Stimulated activated CD4-positive, alpha-beta T cell treated with anti-CD3 and anti-CD28 coated beads, Interleukin-2, amount 100 ng/mL, for 24 hours (primary cell): Measurements from ENCODE around the gene AKNA.

Experiments
- DNase-seq, 2 donors: peaks; one replicate each; pipeline ENCODE4 v3.0.0-alpha.2; 2020

AKNA gene

GRCh38 chr9:114387680-114388356 lies at the start of gene AKNA:
Gene AKNA (minus strand): TSS chr9:114387982. CDS start chr9:114381333, 6,649 bp downstream.
- peak; percentile 82 to 83 for DNase-seq

- no peak for DNase-seq
Observed at GRCh38 chr9:114437401-114437893, 49.7 kb upstream of the AKNA start.

- no peak for DNase-seq
Observed at GRCh38 chr9:114434878-114435311, 47.1 kb upstream of the AKNA start.

- no peak for DNase-seq
Observed at GRCh38 chr9:114433720-114434255, 46.0 kb upstream of the AKNA start.

GRCh38 chr9:114433086-114433485 lies 45.3 kb upstream of the AKNA start:
- no peak for DNase-seq

- no peak for DNase-seq
Observed at GRCh38 chr9:114432323-114433067, 44.7 kb upstream of the AKNA start.

- DNase-seq = no peak
Observed at GRCh38 chr9:114431770-114432169, 44.0 kb upstream of the AKNA start.

- DNase-seq = no peak
Observed at GRCh38 chr9:114431003-114431402, 43.2 kb upstream of the AKNA start.

GRCh38 chr9:114430457-114430856 lies 42.7 kb upstream of the AKNA start:
- no peak for DNase-seq

- DNase-seq = no peak
Observed at GRCh38 chr9:114429488-114429887, 41.7 kb upstream of the AKNA start.

GRCh38 chr9:114428466-114428865 lies 40.7 kb upstream of the AKNA start:
- no peak for DNase-seq

- DNase-seq = no peak
Observed at GRCh38 chr9:114427644-114428043, 39.9 kb upstream of the AKNA start.

GRCh38 chr9:114426046-114426948 lies 38.5 kb upstream of the AKNA start:
- no peak for DNase-seq

- no peak for DNase-seq
Observed at GRCh38 chr9:114425126-114425525, 37.3 kb upstream of the AKNA start.

- DNase-seq = no peak
Observed at GRCh38 chr9:114424126-114424525, 36.3 kb upstream of the AKNA start.

- no peak for DNase-seq
Observed at GRCh38 chr9:114423181-114423580, 35.4 kb upstream of the AKNA start.

GRCh38 chr9:114421147-114421546 lies 33.4 kb upstream of the AKNA start:
- DNase-seq = no peak

- DNase-seq = no peak
Observed at GRCh38 chr9:114419796-114420195, 32.0 kb upstream of the AKNA start.

- no peak for DNase-seq
Observed at GRCh38 chr9:114418053-114418452, 30.3 kb upstream of the AKNA start.

- DNase-seq = no peak
Observed at GRCh38 chr9:114417511-114417910, 29.7 kb upstream of the AKNA start.

GRCh38 chr9:114416906-114417305 lies 29.1 kb upstream of the AKNA start:
- no peak for DNase-seq

- no peak for DNase-seq
Observed at GRCh38 chr9:114416290-114416689, 28.5 kb upstream of the AKNA start.

GRCh38 chr9:114414346-114414745 lies 26.6 kb upstream of the AKNA start:
- no peak for DNase-seq
